ENCODE measurements around the gene GK2.

The GK2 gene

DNA sequence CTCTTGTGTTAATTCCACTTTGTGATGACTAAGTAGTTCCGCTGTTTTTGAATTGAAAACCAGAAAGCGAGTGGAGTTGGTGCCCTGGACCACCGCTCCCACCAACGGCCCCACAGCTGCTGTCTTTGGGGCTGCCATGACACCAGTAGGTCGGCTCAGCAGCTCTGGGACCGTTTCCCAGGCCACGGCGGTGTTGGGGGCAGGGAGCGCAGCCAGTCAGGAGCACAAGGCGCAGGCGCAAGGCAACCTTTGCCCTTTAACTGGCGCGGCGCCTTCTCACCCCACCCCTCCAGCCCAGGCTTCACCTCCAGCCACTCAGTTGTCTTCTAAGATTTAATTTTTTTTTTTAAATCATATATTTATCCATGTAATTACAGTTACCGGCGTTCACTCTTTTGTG lies at the start of gene GK2:
Gene GK2, minus strand, starts transcription at position 166 of the 400 bp plus-strand sequence. Its CDS starts 28 bp downstream, at position 138.
- DNase-seq (ENCODE audit: low read depth in 3 of 3): no peak

DNA sequence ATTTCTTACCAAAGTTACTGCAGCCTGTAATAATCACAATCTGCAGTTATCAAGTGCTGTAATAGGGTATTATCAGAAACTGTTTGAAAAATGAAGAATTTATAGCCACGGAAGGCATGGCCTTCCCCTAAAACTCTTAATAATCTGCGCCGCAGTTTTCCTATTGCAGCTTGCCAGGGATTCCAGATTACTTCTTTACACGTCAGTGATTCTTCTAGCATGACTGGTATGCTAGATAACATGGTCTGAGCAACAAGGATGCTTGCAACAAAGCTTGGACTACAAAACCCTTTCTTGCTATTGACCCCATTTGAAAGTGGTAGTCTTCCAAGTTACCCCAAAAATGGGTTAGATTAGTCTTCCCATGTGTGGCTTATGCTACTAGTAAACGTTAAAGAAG lies 47.2 kb upstream of the GK2 start:
- DNase-seq (ENCODE audit: low read depth in 3 of 3): no peak

DNA sequence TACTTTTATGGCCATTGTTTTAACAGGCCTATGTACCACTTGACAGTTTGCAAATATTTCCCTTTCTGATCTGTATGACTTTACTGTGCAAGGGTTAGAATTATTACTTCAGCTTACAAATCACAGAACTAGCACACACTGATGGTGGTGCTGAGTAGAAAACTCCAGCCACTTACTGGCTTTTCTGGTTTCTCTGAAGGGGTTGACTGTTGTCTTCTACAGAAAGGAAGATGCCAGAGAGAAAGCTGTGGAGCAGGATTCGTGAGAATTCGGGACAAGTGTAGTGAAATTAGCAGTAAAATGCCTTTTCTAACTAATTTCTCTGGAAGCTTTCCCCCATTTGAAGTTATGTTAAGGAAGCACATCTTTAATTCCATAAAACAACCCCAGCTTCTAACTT lies 46.6 kb upstream of the GK2 start:
- DNase-seq (ENCODE audit: low read depth in 3 of 3): no peak

DNA sequence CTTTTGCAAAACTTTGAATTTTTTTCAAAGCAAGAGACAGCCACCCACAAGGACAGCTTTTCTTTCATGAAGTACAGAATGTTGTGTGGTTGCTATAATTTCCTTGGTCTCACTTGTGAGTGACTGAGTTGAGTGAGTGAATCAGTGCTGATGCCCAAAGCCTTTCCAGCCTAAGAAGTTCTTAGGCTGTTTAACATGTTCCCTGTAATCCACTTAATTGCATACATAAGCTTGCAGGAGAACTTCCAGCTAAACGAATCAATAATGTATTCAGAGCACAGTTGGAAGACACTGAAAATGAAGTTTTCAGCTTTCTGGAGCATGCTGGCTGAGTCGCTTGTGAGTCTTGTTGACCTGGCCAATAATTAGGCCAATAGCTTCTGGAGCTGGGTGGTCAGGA lies 42.0 kb upstream of the GK2 start:
- no peak for DNase-seq (ENCODE audit: low read depth in 3 of 3)

DNA sequence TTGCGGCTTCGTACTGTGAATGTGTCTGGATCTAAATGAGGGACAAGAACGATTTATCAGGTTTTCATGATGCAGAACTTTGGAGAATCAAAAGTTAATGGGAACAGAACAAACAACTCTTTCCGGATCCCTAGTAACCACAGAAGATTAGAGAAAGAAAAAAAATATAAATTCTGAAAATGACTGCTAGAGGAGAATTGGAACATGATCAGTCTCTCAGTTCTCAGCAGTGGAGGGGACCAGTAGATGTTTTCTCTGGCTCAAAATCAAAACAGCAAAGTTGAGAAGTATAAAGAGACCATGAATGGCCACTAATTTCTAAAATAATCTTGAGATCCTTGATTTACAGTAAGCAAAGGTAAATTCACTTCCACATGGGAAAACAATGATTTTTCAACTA lies 38.1 kb upstream of the GK2 start:
- no peak for DNase-seq (ENCODE audit: low read depth in 3 of 3)

DNA sequence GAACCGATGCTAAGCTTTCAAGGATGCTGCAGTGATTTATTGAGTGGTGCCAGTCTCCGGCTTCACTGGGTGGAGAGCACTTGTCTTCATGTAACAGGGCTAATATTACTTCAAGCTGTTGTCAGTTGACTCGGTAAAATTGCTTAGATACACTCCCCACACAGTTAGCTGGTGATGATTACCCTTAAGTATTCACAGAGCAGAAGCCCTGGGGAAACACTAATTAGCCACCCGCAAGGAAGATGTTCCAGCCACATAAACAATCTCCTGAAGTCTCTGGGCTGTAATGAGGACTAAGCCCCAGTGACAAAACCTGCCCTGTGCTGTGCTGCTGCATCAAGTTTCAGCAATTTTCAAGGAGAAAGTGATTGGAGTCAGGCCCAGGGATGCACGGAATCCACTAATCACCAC lies 37.3 kb upstream of the GK2 start:
- no peak for DNase-seq (ENCODE audit: low read depth in 3 of 3)

DNA sequence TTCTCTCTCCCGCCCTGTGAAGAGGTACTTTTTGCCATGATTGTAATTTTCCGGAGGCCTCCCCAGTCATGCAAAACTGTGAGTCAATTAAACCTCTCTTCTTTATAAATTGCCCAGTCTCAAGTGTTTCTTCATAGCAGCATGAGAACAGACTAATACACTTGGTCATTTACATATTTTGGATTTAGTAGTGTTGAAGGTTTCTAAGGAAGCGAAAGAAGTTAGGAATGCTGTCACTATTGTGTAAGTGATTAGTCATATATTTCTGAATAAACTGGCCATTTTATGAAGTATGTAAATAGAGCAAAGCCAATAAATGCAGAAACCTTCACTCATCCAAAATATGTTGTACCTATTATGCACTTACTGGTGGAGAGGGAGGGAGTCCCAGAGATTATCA lies 34.4 kb upstream of the GK2 start:
- no peak for DNase-seq (ENCODE audit: low read depth in 3 of 3)

DNA sequence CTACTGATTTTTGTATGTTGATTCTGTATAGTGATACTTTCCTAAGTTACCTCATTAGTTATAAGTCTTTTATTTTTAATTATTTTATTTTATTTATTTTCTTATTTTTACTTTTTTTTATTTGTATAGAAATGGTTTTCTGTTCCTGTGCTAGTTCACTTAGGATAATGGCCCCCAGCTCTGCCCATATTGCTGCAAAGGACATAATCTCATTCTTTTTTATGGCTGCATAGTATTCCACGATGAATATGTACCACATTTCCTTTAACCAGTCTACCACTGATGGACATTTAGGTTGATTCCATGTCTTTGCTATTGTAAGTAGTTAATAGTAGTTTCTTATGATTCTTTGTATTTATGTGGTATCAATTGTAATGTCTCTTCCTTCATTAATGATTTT lies 31.5 kb upstream of the GK2 start:
- no peak for DNase-seq (ENCODE audit: low read depth in 3 of 3)

DNA sequence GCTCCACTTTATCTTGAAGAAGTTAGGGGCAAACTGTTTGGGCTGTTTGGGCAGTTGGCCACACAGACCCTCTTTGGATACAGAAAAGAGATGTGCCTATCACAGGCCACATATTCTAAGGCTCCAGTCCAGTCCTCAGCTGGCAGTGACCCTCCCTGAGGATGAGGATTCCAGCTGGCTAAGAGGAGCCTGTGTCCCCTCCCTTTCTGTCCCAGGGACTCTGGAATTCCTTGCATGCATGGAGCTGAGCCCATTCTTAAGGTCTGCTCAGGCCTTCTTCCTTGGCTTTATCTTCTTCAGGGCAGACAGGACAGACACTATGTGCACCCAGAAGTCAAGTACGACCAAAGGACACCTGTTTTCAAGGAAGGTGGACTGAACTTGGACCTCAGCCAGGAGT lies 23.8 kb upstream of the GK2 start:
- no peak for DNase-seq (ENCODE audit: low read depth in 3 of 3)

DNA sequence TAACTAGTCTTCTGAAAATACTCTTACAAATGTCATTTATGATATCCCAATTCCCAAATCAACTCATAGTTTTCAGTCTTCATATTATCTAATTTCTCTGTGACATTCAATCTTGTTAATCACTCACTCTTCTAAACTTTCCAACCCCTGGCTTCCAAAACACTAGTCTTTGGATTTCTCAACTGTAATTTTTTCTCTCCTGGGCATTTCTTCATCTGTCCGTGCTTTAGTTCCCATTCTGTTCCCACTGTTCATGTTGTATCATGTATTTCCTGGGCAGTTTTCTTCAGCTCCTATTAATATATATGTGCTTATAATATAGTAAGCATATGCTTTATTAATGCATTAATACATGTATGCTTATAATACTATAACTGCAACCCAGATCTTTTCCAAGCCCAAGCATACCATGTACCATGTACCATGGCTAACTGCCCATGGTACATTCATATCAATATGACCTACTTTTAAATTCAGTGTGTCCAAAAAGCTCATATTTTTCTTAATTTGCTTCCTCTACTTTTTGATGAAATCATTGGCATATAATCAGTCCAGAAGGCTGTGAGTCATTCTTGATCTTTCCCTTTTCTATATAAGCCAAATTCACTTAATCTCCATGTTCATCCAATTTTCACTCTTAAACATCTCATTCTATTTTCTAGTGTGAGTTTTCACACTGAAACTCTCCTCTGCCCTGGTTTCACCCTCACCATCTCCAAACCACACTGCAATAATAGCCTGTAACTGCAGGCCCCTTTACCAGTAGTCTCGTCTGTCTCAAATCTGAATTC lies 21.3 kb upstream of the GK2 start:
- DNase-seq (ENCODE audit: low read depth in 3 of 3): no peak

DNA sequence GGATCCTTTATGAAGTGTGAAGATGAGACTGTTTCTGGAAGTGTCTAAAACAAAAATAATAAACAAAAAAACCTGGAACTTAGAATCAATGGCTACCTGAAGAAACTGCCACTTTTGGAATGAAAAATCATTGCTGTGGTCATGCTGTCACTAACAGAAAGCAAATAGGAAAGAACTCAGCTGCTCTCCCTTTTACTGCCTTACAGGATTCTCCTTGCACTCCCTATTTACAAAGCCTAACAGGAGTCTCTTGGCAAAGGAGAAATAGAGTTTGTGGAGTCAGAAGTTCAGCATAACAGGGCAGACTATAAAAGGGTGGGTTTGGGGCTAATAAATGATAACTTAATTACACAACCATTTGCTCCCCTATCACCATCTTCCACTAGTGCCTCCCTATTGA lies 19.0 kb upstream of the GK2 start:
- DNase-seq (ENCODE audit: low read depth in 3 of 3): no peak

DNA sequence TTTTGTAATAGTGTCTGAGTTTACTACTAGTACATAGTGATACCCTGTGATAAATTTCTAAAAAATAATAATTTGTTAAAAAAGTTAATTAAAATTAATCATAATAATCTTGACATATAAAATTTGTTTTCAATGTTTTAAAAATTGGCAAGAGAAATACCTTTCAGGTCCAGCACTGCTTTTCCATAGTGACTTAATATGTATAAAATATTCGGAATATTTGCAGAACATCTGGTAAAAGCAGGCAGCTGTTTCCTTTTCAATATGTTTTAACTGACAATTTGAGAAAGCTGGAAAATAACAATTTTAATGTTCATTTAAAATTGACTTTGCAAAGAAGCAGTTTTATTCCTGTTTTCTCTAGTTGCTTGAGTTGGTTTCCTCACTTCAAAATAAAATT lies 17.6 kb upstream of the GK2 start:
- DNase-seq (ENCODE audit: low read depth in 3 of 3): no peak

DNA sequence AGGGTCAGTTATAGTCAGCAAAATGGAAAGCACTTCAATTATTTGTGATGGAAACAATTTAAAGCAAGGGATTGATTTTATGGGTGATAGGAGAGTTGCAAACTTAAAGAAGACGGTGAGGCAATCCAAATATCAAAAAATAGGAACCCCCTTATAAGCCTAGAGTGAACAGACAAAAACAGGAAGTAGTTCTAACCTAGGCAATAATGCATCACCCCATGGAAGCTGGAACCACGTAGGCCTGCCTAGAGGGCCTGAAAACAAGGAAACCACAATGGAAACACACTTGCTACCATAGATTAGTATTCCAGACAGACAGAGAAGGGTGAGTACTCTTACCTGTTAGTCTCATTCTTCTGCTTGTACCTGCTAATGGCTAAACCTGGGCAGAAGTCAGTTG lies 13.5 kb upstream of the GK2 start:
- DNase-seq (ENCODE audit: low read depth in 3 of 3): no peak

DNA sequence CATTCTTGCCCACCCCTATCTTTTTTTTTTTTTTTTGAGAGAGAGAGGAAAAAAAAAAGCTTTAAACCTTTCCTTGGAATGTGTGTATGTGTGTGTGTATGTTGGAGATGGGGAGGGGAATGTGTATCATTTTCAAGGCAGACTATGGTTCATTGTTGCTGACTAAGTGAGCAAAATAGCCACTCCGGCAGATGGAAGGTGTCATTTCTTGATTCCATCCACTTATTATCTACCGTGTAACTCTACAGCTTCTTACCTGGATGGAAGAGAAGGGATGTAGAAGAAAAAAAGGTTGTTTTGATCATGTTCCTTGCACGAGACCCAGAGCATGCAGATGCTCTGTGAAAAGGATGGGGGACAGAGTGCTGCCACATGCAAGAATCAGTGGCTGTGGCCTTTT lies 5.9 kb upstream of the GK2 start:
- no peak for DNase-seq (ENCODE audit: low read depth in 3 of 3)

DNA sequence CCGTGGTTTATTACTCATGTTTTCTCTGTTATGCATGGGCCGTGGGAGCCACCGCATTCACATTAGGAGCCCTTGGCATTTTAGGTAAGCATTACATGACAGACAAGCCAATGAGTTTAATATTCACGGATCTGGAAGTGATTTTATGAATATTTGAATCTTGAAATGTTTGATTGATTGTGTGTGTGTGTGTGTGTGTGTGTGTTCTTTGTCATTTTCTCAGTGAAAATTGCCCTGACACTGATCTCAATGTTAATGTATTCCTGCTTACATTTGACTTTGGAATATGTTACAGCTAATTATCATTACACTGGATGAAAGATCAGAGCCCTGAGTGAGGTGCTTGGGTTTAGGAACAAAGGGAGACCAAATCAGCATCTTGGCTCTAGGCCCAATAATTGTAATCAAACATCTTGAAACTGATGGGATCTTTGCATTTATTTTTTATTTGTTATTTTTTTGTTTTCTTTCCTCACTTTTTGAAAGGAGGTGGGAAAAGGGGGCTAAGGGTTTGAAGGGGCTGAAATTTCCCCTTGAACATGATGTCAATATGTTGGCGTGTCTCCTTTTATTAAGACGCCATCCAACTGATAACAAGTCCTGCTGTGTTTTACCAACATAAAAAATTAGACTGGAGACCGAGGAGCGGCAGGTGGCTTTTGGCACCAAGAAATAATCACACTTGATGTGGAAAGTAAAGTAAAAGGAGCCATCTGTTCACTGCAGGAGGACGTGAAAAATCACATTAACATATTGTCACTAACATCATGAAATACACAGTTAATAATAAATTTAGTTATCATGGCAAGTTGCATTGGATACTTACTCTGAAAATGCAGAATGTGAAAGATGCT lies 5.2 kb upstream of the GK2 start:
- DNase-seq (ENCODE audit: low read depth in 3 of 3): no peak

DNA sequence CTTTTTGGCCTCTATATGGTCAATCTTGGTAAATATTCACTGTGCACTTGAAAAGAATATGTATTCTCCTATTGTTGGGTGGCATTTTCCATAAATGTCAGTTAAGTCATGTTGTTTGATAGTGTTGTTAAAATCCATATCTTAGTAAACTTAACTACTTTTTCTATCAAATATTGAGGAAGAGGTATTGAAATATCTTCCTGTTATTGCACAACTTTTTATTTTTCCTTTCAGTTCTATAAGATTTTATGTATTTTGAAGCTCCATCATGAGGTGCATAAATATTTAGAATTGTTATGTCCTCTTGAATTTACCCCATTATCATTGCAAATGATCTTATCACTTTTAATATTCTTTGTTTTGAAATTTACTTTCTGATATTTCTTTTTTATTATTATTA lies 3.4 kb downstream of the GK2 start:
- DNase-seq (ENCODE audit: low read depth in 3 of 3): no peak

DNA sequence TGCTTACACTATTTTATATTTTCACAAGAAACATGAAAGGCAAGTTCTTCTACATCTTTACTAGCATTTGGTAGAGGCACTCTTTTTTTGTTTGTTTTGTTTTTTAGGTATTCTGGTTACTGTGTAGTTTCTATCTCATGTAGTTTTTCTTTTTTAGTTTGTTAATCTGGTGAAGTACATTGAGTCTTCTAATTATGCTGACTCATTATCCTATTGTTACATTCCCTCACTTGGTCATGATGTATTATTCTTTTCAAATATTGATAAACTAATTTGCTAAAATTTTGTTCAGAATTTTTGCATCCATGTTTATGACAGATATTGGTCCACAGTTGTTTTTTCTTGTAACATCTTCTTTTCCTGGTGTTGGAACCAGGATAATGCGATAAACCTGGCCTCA lies 4.7 kb downstream of the GK2 start:
- DNase-seq (ENCODE audit: low read depth in 3 of 3): no peak

DNA sequence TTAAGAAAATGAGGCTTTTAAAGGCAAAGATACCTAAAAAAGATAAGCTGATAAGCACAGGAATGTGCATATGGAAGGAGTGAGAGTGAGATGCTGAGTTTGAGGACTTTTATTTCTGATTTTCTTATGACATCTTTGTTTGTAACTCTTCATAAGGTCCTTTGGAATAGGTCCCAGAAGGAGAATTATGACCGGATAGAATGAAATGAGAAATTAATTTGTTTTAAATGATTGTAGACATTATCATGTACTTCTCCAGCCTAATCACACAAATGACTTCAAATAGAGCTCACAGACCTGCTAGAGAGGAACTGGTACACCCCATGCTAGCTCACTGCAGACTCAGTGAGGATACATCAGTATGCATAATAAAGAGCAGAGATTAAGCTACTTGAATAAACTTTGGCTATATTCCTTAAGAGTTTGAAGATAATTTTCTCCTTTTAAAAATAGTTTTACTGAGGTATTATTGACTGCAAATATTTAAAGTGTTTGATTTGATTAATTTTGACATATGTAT lies 5.6 kb downstream of the GK2 start:
- DNase-seq (ENCODE audit: low read depth in 3 of 3): no peak

DNA sequence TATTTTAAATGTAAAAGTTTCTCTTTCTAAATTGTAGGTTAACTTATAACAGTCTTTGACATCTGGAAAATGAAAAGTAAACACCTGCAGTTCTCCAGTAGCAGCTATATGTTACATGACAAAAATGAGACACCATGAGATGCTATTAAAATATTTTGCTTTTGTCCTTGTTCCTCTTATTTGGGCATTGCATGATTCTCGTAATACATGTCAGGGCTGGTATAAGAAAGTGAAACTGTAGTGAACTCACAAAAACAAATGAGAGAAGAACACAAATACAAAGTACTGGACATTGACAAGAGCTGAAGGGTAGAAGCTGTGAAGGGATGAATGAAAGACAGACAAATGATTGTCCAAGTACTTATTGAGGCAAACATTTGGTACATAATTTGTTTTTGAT lies 9.0 kb downstream of the GK2 start:
- DNase-seq (ENCODE audit: low read depth in 3 of 3): no peak

DNA sequence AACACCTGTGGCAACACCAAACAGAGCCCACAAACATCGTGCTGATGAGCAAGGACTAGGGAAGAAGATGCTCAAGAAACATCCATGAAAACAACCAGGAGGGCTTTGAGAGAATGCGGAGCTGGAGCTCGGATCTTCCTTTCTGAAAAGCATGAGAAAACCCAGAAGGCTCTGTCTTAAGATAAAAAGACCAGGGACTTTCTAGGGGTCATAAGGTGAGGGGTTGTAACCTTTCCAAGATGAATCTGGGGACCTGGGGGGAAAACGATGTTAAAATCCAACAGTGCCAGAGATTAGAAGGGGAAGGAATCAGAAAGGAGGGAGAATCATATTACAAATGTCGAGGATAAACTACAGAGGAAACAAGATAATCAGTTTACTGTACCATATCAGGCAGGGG lies 10.1 kb downstream of the GK2 start:
- no peak for DNase-seq (ENCODE audit: low read depth in 3 of 3)

DNA sequence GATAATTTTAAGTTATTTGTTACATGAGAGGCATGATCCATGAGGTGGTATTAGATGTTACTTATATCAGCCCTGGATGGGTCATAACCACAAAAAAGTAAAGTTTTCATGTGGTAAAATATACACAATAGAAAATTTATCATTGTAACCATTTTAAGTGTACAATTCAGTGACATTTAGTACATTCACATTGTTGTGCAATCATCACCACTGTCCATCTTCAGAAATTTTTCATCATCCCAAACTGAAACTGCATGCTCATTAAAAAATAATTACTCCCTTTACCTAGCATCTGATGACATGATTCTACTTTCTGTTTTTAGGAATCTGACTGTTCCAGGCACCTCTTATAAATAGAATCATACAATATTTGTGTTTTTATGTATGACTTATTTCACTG lies 11.2 kb downstream of the GK2 start:
- DNase-seq (ENCODE audit: low read depth in 3 of 3): no peak

DNA sequence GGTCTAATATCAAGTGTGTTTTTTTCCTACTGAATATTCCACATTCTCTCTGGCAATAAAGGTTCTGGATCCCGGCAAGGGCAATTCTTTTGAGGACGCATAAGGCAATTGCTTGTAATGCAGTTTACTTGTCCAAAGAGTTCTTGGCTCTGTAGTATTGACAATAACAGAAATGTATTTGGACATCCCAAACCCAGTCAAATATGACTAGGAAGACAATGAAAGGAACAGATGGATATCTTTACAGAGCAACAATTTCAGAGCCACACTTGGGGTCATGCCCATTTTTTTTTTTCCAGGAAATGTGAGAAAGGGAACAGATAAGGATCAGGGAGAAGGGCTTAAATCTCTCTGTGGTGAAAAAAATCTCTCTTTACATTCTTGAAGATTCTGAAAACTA lies 12.2 kb downstream of the GK2 start:
- no peak for DNase-seq (ENCODE audit: low read depth in 3 of 3)

DNA sequence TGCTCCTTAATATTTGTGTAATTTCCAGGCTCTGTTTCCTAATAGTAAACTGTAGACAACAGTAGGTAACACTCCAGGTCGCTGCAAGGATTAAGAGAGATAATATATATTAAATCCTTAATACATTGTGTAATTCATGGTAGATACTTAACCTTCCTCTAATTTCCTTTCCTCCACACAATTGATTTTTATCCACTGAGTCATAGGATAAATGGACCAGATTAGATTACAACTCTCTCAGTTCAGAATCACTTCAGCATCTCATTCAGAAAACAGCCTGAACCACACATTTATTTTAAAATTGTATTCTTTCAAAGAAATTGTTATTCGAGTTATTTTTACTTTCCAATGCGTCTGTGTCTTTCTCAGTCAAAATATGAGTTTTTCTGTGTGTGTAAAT lies 17.1 kb downstream of the GK2 start:
- DNase-seq (ENCODE audit: low read depth in 3 of 3): no peak

Data from stimulated activated CD4-positive, alpha-beta T cell treated with anti-CD3 and anti-CD28 coated beads, TNF-alpha, amount 100 ng/mL, for 48 hours (primary cell).